ENCODE measurements around the gene TRIM40. TPM values are rescaled to one million over a fixed set of nuclear protein-coding genes. Genes with fewer than 3 reads are reported as not detected.
A peak's percentile ranks its signal among the peaks of the same experiment; 100 is the strongest.

Gene TRIM40
- total and polyA plus RNA-seq, 2 of the 13 experiments (the other 11 are each of a cell fraction or from before 2014, with no cell fraction given): 0.58 TPM; not detected in 1

DNA sequence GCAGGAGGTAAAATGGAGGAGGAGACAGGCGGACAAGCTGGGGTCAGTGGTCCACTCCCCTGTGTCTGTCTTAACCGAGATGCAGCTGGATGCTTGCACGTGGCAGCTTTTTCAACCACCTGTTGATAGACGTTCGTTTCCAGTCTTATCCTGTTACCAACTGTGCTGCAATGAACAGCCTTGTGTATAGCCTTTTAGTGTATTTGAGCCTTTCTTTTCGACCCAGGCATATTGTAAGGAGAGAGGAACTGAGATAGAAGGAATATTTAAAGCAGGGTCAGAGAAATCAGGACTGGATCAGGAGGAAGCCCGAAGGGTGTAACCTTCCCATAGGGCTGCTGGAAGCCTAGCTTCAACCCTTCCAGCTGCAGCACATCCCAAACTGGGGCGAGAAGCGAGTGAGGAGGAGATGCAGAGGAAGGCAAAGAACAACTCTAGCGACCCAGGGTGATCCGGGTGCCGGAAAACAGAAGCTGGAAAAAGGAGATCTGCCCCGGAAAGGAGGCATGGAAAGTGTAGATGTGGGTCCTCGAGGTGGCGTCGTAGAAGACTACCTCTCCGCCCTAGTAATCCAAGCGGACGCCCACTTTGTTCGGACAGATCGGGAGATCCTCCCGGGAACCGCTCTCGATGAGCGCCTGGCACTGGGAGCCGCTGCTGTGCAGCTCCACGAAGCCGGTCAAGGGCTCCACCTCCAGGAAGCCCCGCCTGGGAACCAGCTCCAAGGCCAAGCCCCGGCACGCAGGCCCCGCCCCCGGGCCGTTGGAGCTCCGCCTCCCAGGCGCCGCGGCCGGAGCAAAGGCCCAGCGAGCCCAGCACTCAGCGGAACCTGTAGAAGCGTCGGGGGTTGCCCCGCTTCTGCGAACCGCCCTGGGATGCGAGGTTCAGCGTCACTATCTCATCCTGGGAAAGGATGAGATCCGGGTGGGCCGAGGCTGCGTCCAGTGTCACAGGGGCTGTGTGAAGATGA lies 34.2 kb upstream of the TRIM40 start (continued):
- TF ChIP-seq ZNF816 (CRISPR knock-in tag; IDR thresholded peaks at IDR 0.05; ENCODE audit: borderline replicate concordance) (no peak), PLRG1 (conservative IDR thresholded peaks at IDR 0.05) (no peak), ZNF607 (CRISPR knock-in tag; IDR thresholded peaks at IDR 0.05; ENCODE audit: borderline replicate concordance) (peak; percentile 67; the same call in 1 of the 2 replicates), SRF (IDR thresholded peaks at IDR 0.05; ENCODE audit: low read depth, low read length) (no peak), E2F2 (CRISPR knock-in tag; IDR thresholded peaks at IDR 0.05; ENCODE audit: borderline replicate concordance) (no peak), FOSL2 (CRISPR knock-in tag; IDR thresholded peaks at IDR 0.05) (peak; percentile 58), ZNF7 (CRISPR knock-in tag; IDR thresholded peaks at IDR 0.05) (peak; percentile 9; the same call in 1 of the 2 replicates), PLSCR1 (CRISPR knock-in tag; IDR thresholded peaks at IDR 0.05; ENCODE audit: borderline replicate concordance) (no peak), ZMAT3 (CRISPR knock-in tag; conservative IDR thresholded peaks at IDR 0.05) (peak; percentile 88), MTF2 (CRISPR knock-in tag; IDR thresholded peaks at IDR 0.05; ENCODE audit: borderline replicate concordance) (peak; percentile 25; the same call in 1 of the 2 replicates), ZNF577 (CRISPR knock-in tag; IDR thresholded peaks at IDR 0.05; ENCODE audit: borderline replicate concordance, low read depth) (no peak), MATR3 (CRISPR knock-in tag; IDR thresholded peaks at IDR 0.05) (no peak), ZNF251 (CRISPR knock-in tag; IDR thresholded peaks at IDR 0.05) (no peak), HNRNPH1 (optimal IDR thresholded peaks at IDR 0.05; ENCODE audit: low read depth, low read length) (no peak), NR2F6 (IDR thresholded peaks at IDR 0.05) (no peak), NR2F6 (CRISPR knock-in tag; IDR thresholded peaks at IDR 0.05) (peak; percentile 68), SRSF1 (optimal IDR thresholded peaks at IDR 0.05; ENCODE audit: low read depth, low read length) (no peak), MIER3 (CRISPR knock-in tag; IDR thresholded peaks at IDR 0.05; ENCODE audit: borderline replicate concordance) (no peak; the same call in 1 of the 2 replicates), PHF5A (CRISPR knock-in tag; IDR thresholded peaks at IDR 0.05; ENCODE audit: low read depth, unreplicated experiment) (peak; percentile 53), SNAI1 (CRISPR knock-in tag; IDR thresholded peaks at IDR 0.05; ENCODE audit: borderline replicate concordance) (peak; percentile 89), ZNF317 (CRISPR knock-in tag; IDR thresholded peaks at IDR 0.05) (peak; percentile 93), KAT2B (IDR thresholded peaks at IDR 0.05; ENCODE audit: borderline replicate concordance, low read depth, low read length) (no peak), CHD4 (IDR thresholded peaks at IDR 0.05; ENCODE audit: borderline replicate concordance, low read length) (no peak), KDM1A (CRISPR knock-in tag; IDR thresholded peaks at IDR 0.05) (no peak), ZNF225 (CRISPR knock-in tag; IDR thresholded peaks at IDR 0.05) (no peak; the same call in 1 of the 2 replicates)
- TF ChIP-seq, protein P1, sequence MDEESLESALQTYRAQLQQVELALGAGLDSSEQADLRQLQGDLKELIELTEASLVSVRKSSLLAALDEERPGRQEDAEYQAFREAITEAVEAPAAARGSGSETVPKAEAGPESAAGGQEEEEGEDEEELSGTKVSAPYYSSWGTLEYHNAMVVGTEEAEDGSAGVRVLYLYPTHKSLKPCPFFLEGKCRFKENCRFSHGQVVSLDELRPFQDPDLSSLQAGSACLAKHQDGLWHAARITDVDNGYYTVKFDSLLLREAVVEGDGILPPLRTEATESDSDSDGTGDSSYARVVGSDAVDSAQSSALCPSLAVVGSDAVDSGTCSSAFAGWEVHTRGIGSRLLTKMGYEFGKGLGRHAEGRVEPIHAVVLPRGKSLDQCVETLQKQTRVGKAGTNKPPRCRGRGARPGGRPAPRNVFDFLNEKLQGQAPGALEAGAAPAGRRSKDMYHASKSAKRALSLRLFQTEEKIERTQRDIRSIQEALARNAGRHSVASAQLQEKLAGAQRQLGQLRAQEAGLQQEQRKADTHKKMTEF (CRISPR knock-in tag; IDR thresholded peaks at IDR 0.05): peak; percentile 92
- TF ChIP-seq, protein P2, sequence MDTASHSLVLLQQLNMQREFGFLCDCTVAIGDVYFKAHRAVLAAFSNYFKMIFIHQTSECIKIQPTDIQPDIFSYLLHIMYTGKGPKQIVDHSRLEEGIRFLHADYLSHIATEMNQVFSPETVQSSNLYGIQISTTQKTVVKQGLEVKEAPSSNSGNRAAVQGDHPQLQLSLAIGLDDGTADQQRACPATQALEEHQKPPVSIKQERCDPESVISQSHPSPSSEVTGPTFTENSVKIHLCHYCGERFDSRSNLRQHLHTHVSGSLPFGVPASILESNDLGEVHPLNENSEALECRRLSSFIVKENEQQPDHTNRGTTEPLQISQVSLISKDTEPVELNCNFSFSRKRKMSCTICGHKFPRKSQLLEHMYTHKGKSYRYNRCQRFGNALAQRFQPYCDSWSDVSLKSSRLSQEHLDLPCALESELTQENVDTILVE (CRISPR knock-in tag; IDR thresholded peaks at IDR 0.05): peak; percentile 66; the same call in 1 of the 2 replicates

Data from HepG2 (cell line).